BLaER1 treated with 17β-estradiol and CSF1 and Interleukin-3, amounts not matched to agents 10 nM and 100 nM (cell line): ENCODE measurements around the gene ATP5F1C.
A peak's percentile ranks its signal among the peaks of the same experiment; 100 is the strongest.

ENCODE experiments used
- H3K27ac ChIP-seq, 11 experiments: shearing (Covaris generic); formaldehyde crosslinking; 2 replicates each; pipeline ENCODE4 v1.8.1; 2022
- H3K27me3 ChIP-seq, 11 experiments: shearing (Covaris generic); formaldehyde crosslinking; 2 replicates each; pipeline ENCODE4 v1.8.1; 2022
- H3K36me3 ChIP-seq, 11 experiments: shearing (Covaris generic); formaldehyde crosslinking; 2 replicates each; pipeline ENCODE4 v1.8.1; 2022
- H3K4me1 ChIP-seq, 10 experiments: shearing (Covaris generic); formaldehyde crosslinking; 2 replicates each; pipeline ENCODE4 v1.8.1; 2022
- H3K4me2 ChIP-seq, 11 experiments: shearing (Covaris generic); formaldehyde crosslinking; 2 replicates each; pipeline ENCODE4 v1.8.1; 2022
- H3K4me3 ChIP-seq, 10 experiments: shearing (Covaris generic); formaldehyde crosslinking; 2 replicates each; pipeline ENCODE4 v1.8.1; 2022
- H3K9ac ChIP-seq, 11 experiments: shearing (Covaris generic); formaldehyde crosslinking; 2 replicates each; pipeline ENCODE4 v1.8.1; 2022
- H3K9me3 ChIP-seq, 11 experiments: shearing (Covaris generic); formaldehyde crosslinking; replicated peaks in 1 of 11; 2 replicates each; pipeline ENCODE4 v1.8.1; 2022
- H4K20me1 ChIP-seq, 11 experiments: shearing (Covaris generic); formaldehyde crosslinking; 2 replicates each; pipeline ENCODE4 v1.8.1; 2022
- Cebpa-rat ChIP-seq, 11 experiments: shearing (Covaris generic); IDR thresholded peaks; 2 replicates each; pipeline ENCODE4 v1.8.1; 2022

ATP5F1C gene

GRCh38 chr10:7846591-7846990 lies 58.6 kb downstream of the ATP5F1C start:
- Histone ChIP-seq H3K27ac (no peak overlapping the region), H3K9ac (no peak overlapping the region), H4K20me1 (peaks cover 0 to 48% (median 0%) of the 10 kb centered on the region in 11 experiments; a peak in 10 of 22 replicates), H3K4me3 (no peak overlapping the region), H3K27me3 (no peaks in the 10 kb centered on the region), H3K9me3 (no peaks in the 10 kb centered on the region), H3K36me3 (peaks cover 0 to 37% (median 20%) of the 10 kb centered on the region in 11 experiments; a peak in 18 of 22 replicates), H3K4me2 (no peak overlapping the region), H3K4me1 (peaks cover 0 to 9% (median 0%) of the 10 kb centered on the region in 10 experiments; a peak in 2 of 20 replicates)
- no peak for TF ChIP-seq Cebpa-rat (IDR thresholded peaks at IDR 0.05)

- no peak for TF ChIP-seq Cebpa-rat (IDR thresholded peaks at IDR 0.05)
- Histone ChIP-seq H3K4me2 (peak overlapping the region in 2 of 11 experiments; percentile 54 to 60; a peak in 4 of 22 replicates), H3K4me3 (no peak overlapping the region), H3K9me3 (peaks cover 0 to 3% (median 0%) of the 10 kb centered on the region in 11 experiments; a peak in 1 of 22 replicates), H4K20me1 (peaks cover 0 to 49% (median 0%) of the 10 kb centered on the region in 11 experiments; a peak in 7 of 22 replicates), H3K27ac (no peak overlapping the region; a peak in 1 of 22 replicates), H3K4me1 (peaks cover 0 to 31% (median 0%) of the 10 kb centered on the region in 10 experiments; a peak in 5 of 20 replicates), H3K36me3 (peaks cover 0 to 29% (median 10%) of the 10 kb centered on the region in 11 experiments; a peak in 14 of 22 replicates), H3K9ac (no peak overlapping the region), H3K27me3 (no peaks in the 10 kb centered on the region)
These were observed 65.4 kb downstream of the ATP5F1C start for GRCh38 chr10:7853226-7853842.

GRCh38 chr10:7853890-7854289 lies 65.9 kb downstream of the ATP5F1C start:
- H3K36me3 ChIP-seq, result peaks cover 0 to 29% (median 10%) of the 10 kb centered on the region in 11 experiments; a peak in 13 of 22 replicates
- H3K9me3 ChIP-seq, result peaks cover 0 to 6% (median 0%) of the 10 kb centered on the region in 11 experiments; a peak in 3 of 22 replicates
- H3K27me3 ChIP-seq, result no peaks in the 10 kb centered on the region
- peak overlapping the region in 1 of 11 experiments; percentile 60; a peak in 2 of 22 replicates for H3K4me2 ChIP-seq
- no peak overlapping the region for H3K4me3 ChIP-seq
- TF ChIP-seq Cebpa-rat (IDR thresholded peaks at IDR 0.05), result no peak
- H3K9ac ChIP-seq, result no peak overlapping the region
- H3K27ac ChIP-seq, result no peak overlapping the region
- H4K20me1 ChIP-seq, result peaks cover 0 to 45% (median 0%) of the 10 kb centered on the region in 11 experiments; a peak in 7 of 22 replicates
- peaks cover 0 to 31% (median 0%) of the 10 kb centered on the region in 10 experiments; a peak in 5 of 20 replicates for H3K4me1 ChIP-seq

GRCh38 chr10:7855205-7855604 lies 67.2 kb downstream of the ATP5F1C start:
- Histone ChIP-seq H3K27me3 (no peaks in the 10 kb centered on the region), H3K27ac (no peak overlapping the region)

GRCh38 chr10:7856678-7857077 lies 68.7 kb downstream of the ATP5F1C start:
- H3K4me2 ChIP-seq, result peak overlapping the region in 1 of 11 experiments; percentile 18; a peak in 1 of 22 replicates
- peaks cover 10 to 45% (median 22%) of the 10 kb centered on the region in 11 experiments; a peak in 18 of 22 replicates for H3K36me3 ChIP-seq
- peaks cover 0 to 31% (median 0%) of the 10 kb centered on the region in 10 experiments; a peak in 5 of 20 replicates for H3K4me1 ChIP-seq
- H3K9me3 ChIP-seq, result peaks cover 22 to 31% (median 25%) of the 10 kb centered on the region in 11 experiments
- TF ChIP-seq Cebpa-rat (IDR thresholded peaks at IDR 0.05), result no peak
- no peaks in the 10 kb centered on the region for H3K27me3 ChIP-seq
- H3K9ac ChIP-seq, result no peak overlapping the region
- no peak overlapping the region for H3K27ac ChIP-seq
- H4K20me1 ChIP-seq, result peaks cover 0 to 37% (median 0%) of the 10 kb centered on the region in 11 experiments; a peak in 4 of 22 replicates
- no peak overlapping the region for H3K4me3 ChIP-seq

More at GRCh38 chr10:7855205-7855604, 67.2 kb downstream of the ATP5F1C start:
- H4K20me1 ChIP-seq, result peaks cover 0 to 38% (median 0%) of the 10 kb centered on the region in 11 experiments; a peak in 5 of 22 replicates
- peaks cover 7 to 16% (median 11%) of the 10 kb centered on the region in 11 experiments; a peak in 21 of 22 replicates for H3K9me3 ChIP-seq
- no peak overlapping the region for H3K4me3 ChIP-seq
- TF ChIP-seq Cebpa-rat (IDR thresholded peaks at IDR 0.05), result no peak
- H3K9ac ChIP-seq, result no peak overlapping the region
- peaks cover 0 to 40% (median 13%) of the 10 kb centered on the region in 11 experiments; a peak in 16 of 22 replicates for H3K36me3 ChIP-seq
- no peak overlapping the region for H3K4me2 ChIP-seq
- peaks cover 0 to 31% (median 0%) of the 10 kb centered on the region in 10 experiments; a peak in 5 of 20 replicates for H3K4me1 ChIP-seq

GRCh38 chr10:7857262-7857661 lies 69.3 kb downstream of the ATP5F1C start:
- Histone ChIP-seq H3K9ac (no peak overlapping the region), H3K4me3 (no peak overlapping the region), H3K4me1 (peaks cover 0 to 31% (median 0%) of the 10 kb centered on the region in 10 experiments; a peak in 5 of 20 replicates), H3K27me3 (no peaks in the 10 kb centered on the region), H3K27ac (no peak overlapping the region), H3K36me3 (peaks cover 14 to 45% (median 24%) of the 10 kb centered on the region in 11 experiments; a peak in 20 of 22 replicates), H4K20me1 (peaks cover 0 to 37% (median 0%) of the 10 kb centered on the region in 11 experiments; a peak in 4 of 22 replicates), H3K9me3 (peaks cover 27 to 37% (median 31%) of the 10 kb centered on the region in 11 experiments), H3K4me2 (peak overlapping the region in 2 of 11 experiments; percentile 18 to 21; a peak in 2 of 22 replicates)
- no peak for TF ChIP-seq Cebpa-rat (IDR thresholded peaks at IDR 0.05)
